Thyroid gland (tissue), 4 donors: ENCODE measurements around the gene EZH2. TPM values are rescaled to one million over a fixed set of nuclear protein-coding genes. Genes with fewer than 3 reads are reported as not detected.

ENCODE experiments used
- DNase-seq, 2 donors: peaks; one replicate each; pipeline ENCODE4 v3.0.0-alpha.2; 2019
- H3K27ac ChIP-seq, 3 donors: fragments of 200-600 bp; sonication (generic); 1 replicate in 2 of 3; 2 replicates in 1 of 3; pipeline ENCODE4 v1.5.1; 2016 to 2019; ENCODE audit warnings: mild to moderate bottlenecking in 1 of 3, moderate library complexity in 1 of 3
- H3K27me3 ChIP-seq: fragments of 200-600 bp; sonication (generic); one replicate; pipeline ENCODE4 v1.5.1; 2019
- H3K36me3 ChIP-seq, 2 donors: fragments of 200-600 bp; sonication (generic); one replicate each; pipeline ENCODE4 v1.5.1; 2016 to 2019
- H3K4me1 ChIP-seq, 2 donors: fragments of 200-600 bp; sonication (generic); one replicate each; pipeline ENCODE4 v1.5.1; 2017 to 2019
- H3K4me3 ChIP-seq, 3 donors: fragments of 200-600 bp; sonication (generic); replicated peaks in 1 of 3; 1 replicate in 2 of 3; 2 replicates in 1 of 3; pipeline ENCODE4 v1.5.1; 2016; ENCODE audit warnings: mild to moderate bottlenecking in 1 of 3
- H3K9me3 ChIP-seq: fragments of 200-600 bp; sonication (generic); one replicate; pipeline ENCODE4 v1.5.1; 2017
- CTCF ChIP-seq, 6 experiments: fragments of 200-600 bp in 3 of 6; fragments of 450-650 bp in 3 of 6; sonication (generic) in 3 of 6; IDR thresholded peaks; one replicate each; pipeline ENCODE4 v1.5.1; 2016 to 2019; ENCODE audit warnings: antibody characterized with exemption in 6 of 6, mild to moderate bottlenecking in 2 of 6, inconsistent platforms in 1 of 6, moderate library complexity in 1 of 6
- POLR2A ChIP-seq, 2 donors: fragments of 450-650 bp; IDR thresholded peaks; one replicate each; pipeline ENCODE4 v1.6.1; 2017; ENCODE audit warnings: antibody characterized with exemption in 2 of 2, mild to moderate bottlenecking in 2 of 2, moderate library complexity in 1 of 2
- WGBS, 2 donors: methylation state at CpG; one replicate each; pipeline ENCODE4 v1.1.5; 2017; 5-methylcytosine and 5-hydroxymethylcytosine counted together
- intact Hi-C: fragments of 100-400 bp; cut with DNase I; formaldehyde crosslinking; loops from one replicate; pipeline ENCODE4 v1.15.1; 2023
- total RNA-seq, 4 donors: library from RNA; depleted of rRNA; stranded (reverse); fragments of >200 nt; gene quantifications; one replicate each; pipeline ENCODE4 v1.2.3, GENCODE V29; 2016

The EZH2 gene
- total RNA-seq, 4 donors from 2014 or later: 0.75 to 1.1 (median 0.86) TPM

- Histone ChIP-seq H3K9me3 (no peaks in the 10 kb centered on the region), H3K4me1 (no peaks in the 10 kb centered on the region), H3K27me3 (no peaks in the 10 kb centered on the region), H3K4me3 (no peak overlapping the region), H3K27ac (no peak overlapping the region), H3K36me3 (no peaks in the 10 kb centered on the region)
- 85 to 86% methylated on average over 8 of the region's 8 CpGs for WGBS, 2 donors
- no peak for TF ChIP-seq CTCF (IDR thresholded peaks at IDR 0.05)
- no peak for DNase-seq
- intact Hi-C loops: no loop called here
Observed at GRCh38 chr7:148912758-148913541, 28.9 kb upstream of the EZH2 start.

GRCh38 chr7:148912151-148912550, 28.1 kb upstream of the EZH2 start:
- Histone ChIP-seq H3K36me3 (no peaks in the 10 kb centered on the region), H3K9me3 (no peaks in the 10 kb centered on the region), H3K27me3 (no peaks in the 10 kb centered on the region), H3K27ac (no peak overlapping the region), H3K4me1 (no peaks in the 10 kb centered on the region), H3K4me3 (no peak overlapping the region)
- intact Hi-C loops: no loop called here
- WGBS, 2 donors: 86 to 89% methylated on average over 4 of the region's 4 CpGs
- DNase-seq: no peak
- TF ChIP-seq POLR2A (IDR thresholded peaks at IDR 0.05): no peak
- TF ChIP-seq CTCF (IDR thresholded peaks at IDR 0.05): no peak

- Histone ChIP-seq H3K9me3 (no peaks in the 10 kb centered on the region), H3K27ac (no peak overlapping the region), H3K27me3 (no peaks in the 10 kb centered on the region), H3K4me3 (no peak overlapping the region), H3K36me3 (no peaks in the 10 kb centered on the region), H3K4me1 (no peaks in the 10 kb centered on the region)
- WGBS, 2 donors: 100% methylated on average over 1 of the region's 1 CpG
- no peak for DNase-seq
- intact Hi-C loops: no loop called here
- TF ChIP-seq CTCF (IDR thresholded peaks at IDR 0.05) (no peak), POLR2A (IDR thresholded peaks at IDR 0.05) (no peak)
Observed at GRCh38 chr7:148911626-148912025, 27.5 kb upstream of the EZH2 start.

GRCh38 chr7:148909568-148909967, 25.5 kb upstream of the EZH2 start:
- H3K36me3 ChIP-seq: no peaks in the 10 kb centered on the region
- no peak overlapping the region for H3K27ac ChIP-seq
- H3K27me3 ChIP-seq: no peaks in the 10 kb centered on the region
- H3K9me3 ChIP-seq: no peaks in the 10 kb centered on the region
- intact Hi-C loops: no loop called here
- WGBS, 2 donors: 76 to 85% methylated on average over 5 of the region's 5 CpGs
- TF ChIP-seq POLR2A (IDR thresholded peaks at IDR 0.05): no peak
- no peak for TF ChIP-seq CTCF (IDR thresholded peaks at IDR 0.05)
- no peaks in the 10 kb centered on the region for H3K4me1 ChIP-seq
- DNase-seq: no peak
- H3K4me3 ChIP-seq: no peak overlapping the region

DNA sequence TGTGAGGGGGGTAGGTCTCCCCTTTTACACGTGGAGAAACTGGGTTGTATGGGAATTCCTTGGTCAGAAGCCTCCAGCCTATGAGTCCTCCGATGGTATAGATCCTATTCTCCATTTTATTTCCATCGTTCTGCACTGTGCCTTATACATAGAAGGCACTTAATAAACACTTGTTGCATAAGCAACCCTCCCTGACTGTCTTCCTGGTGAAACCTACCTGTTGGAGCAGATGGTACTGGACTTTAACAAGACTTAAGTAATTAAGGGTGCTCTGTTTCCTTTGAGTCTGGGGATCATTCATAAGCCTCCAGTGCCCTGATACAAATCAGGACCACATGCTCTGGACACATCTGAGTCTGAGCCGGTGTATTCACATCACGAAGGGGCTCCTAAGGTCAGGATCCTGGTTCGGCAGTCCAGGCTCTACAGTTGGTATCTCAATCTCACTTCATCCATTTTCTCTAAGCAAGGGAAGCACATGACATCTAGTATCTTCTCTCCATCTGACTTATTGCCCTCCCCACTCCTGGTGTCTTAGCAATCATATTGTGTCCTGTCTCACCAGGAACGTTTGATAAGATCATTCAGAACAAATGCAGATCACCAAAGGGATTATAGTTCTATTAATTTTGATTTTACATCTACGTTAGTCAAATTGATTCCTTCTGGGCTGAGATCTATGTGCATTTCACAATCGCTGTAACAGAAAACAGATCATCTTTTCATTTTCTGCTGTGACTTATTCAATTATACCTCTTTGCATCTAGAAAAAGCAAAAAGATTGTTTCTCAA, 22.8 kb upstream of the EZH2 start:
- no peaks in the 10 kb centered on the region for H3K36me3 ChIP-seq
- H3K9me3 ChIP-seq: no peaks in the 10 kb centered on the region
- H3K4me3 ChIP-seq: no peak overlapping the region
- DNase-seq: no peak
- no peak overlapping the region for H3K27ac ChIP-seq
- no peaks in the 10 kb centered on the region for H3K27me3 ChIP-seq
- TF ChIP-seq CTCF (IDR thresholded peaks at IDR 0.05) (no peak), POLR2A (IDR thresholded peaks at IDR 0.05) (no peak)
- intact Hi-C loops: no loop called here
- no peaks in the 10 kb centered on the region for H3K4me1 ChIP-seq
- 85 to 86% methylated on average over 9 of the region's 9 CpGs for WGBS, 2 donors
